Activated T-helper 2 cell treated with anti-CD3 and anti-CD28 coated beads, Interferon-gamma antibody, Interleukin-2, Interleukin-4, amounts not matched to agents 10 μg/mL and 5 μg/mL and 100 μg/mL, durations not matched to agents 14 hours and 24 hours and 36 hours (primary cell): Measurements from ENCODE around the gene MAPKAP1. TPM values are rescaled to one million over a fixed set of nuclear protein-coding genes. Genes with fewer than 3 reads are reported as not detected.
A peak's percentile ranks its signal among the peaks of the same experiment; 100 is the strongest.

ENCODE experiments used
- DNase-seq: peaks from one replicate; pipeline ENCODE4 v3.0.0; 2021; ENCODE audit warnings: low spot score
- H3K27ac Mint-ChIP-seq: one replicate; pipeline ENCODE4 v1.8.0; 2021; ENCODE audit warnings: mixed read lengths
- H3K27me3 Mint-ChIP-seq: one replicate; pipeline ENCODE4 v1.8.0; 2021; ENCODE audit warnings: low read depth, mixed read lengths
- H3K36me3 Mint-ChIP-seq: one replicate; pipeline ENCODE4 v1.8.0; 2021; ENCODE audit warnings: low read depth, mixed read lengths
- H3K4me1 Mint-ChIP-seq: one replicate; pipeline ENCODE4 v1.8.0; 2021; ENCODE audit warnings: low read depth, mixed read lengths
- H3K4me3 Mint-ChIP-seq: one replicate; pipeline ENCODE4 v1.8.0; 2021; ENCODE audit warnings: low read depth, mild to moderate bottlenecking, moderate library complexity, mixed read lengths
- H3K9me3 Mint-ChIP-seq: one replicate; pipeline ENCODE4 v1.8.0; 2021; ENCODE audit warnings: mixed read lengths
- intact Hi-C: fragments of 100-400 bp; cut with micrococcal nuclease; formaldehyde crosslinking; loops from one replicate; pipeline ENCODE4 v1.15.1; 2023
- total RNA-seq: library from RNA; stranded (reverse); gene quantifications from 2 replicates; pipeline ENCODE4 v1.2.3, GENCODE V29; 2022

Gene MAPKAP1
- total RNA-seq, 1 donor from 2014 or later: 83.8 TPM

- intact Hi-C loops: no loop called here
- H3K27me3 Mint-ChIP-seq: no peaks in the 10 kb centered on the region
- peak; percentile 13 for DNase-seq
- H3K4me1 Mint-ChIP-seq: peaks cover 17% of the 10 kb centered on the region
- peaks cover 4% of the 10 kb centered on the region for H3K36me3 Mint-ChIP-seq
- peak overlapping the region; percentile 66 for H3K27ac Mint-ChIP-seq
- no peaks in the 10 kb centered on the region for H3K9me3 Mint-ChIP-seq
- H3K4me3 Mint-ChIP-seq: no peak overlapping the region
Measured at GRCh38 chr9:125513668-125514413, 193.2 kb downstream of the MAPKAP1 start.

DNA sequence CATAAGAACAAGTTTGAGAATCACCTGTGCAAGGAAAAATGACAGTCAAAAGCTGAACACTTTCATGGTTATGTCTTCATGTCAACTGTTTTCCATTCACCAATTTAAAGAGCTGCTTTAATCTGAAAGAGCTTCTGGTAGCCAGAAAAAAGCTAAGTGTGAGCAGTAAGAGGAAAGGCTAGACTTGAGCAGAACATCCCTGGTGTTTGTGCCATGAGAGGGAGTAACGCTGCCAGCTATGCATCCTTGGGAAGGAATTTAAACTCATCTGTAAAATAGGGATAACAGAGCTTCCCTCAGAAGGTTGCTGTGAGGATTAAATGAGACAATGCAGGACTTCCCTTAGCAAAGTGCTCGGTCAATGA lies 193.7 kb downstream of the MAPKAP1 start:
- DNase-seq: no peak
- Mint-ChIP-seq H3K4me1 (peaks cover 17% of the 10 kb centered on the region), H3K27ac (no peak overlapping the region), H3K4me3 (no peak overlapping the region), H3K9me3 (no peaks in the 10 kb centered on the region), H3K27me3 (no peaks in the 10 kb centered on the region), H3K36me3 (peaks cover 4% of the 10 kb centered on the region)
- intact Hi-C loops: no loop called here

GRCh38 chr9:125511789-125512660 lies 195.0 kb downstream of the MAPKAP1 start:
- Mint-ChIP-seq H3K27me3 (no peaks in the 10 kb centered on the region), H3K36me3 (peaks cover 2% of the 10 kb centered on the region), H3K27ac (no peak overlapping the region), H3K4me3 (no peak overlapping the region), H3K9me3 (no peaks in the 10 kb centered on the region), H3K4me1 (peaks cover 17% of the 10 kb centered on the region)
- DNase-seq: no peak
- intact Hi-C loops: no loop called here

DNA sequence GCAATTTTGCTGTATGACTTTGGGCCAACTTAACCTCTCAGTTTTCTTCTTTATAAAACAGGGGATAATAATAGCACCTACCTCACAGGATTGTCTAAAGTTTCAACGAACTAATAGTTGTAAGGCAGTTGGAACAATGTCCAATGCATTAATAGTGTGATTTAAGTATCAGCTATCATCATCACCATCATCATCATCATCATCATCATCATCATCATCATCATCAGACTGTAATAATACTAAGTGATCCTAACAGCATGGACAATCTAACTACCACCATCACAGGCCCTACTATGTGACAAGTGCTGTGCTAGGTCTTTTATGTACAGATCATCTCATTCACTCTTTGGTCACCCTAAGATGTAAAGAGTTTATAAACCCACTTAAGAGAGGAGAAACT lies 196.0 kb downstream of the MAPKAP1 start:
- intact Hi-C loops: no loop called here
- no peak overlapping the region for H3K27ac Mint-ChIP-seq
- H3K4me3 Mint-ChIP-seq: no peak overlapping the region
- H3K9me3 Mint-ChIP-seq: no peaks in the 10 kb centered on the region
- H3K27me3 Mint-ChIP-seq: no peaks in the 10 kb centered on the region
- H3K4me1 Mint-ChIP-seq: peaks cover 16% of the 10 kb centered on the region
- DNase-seq: no peak
- no peaks in the 10 kb centered on the region for H3K36me3 Mint-ChIP-seq

DNA sequence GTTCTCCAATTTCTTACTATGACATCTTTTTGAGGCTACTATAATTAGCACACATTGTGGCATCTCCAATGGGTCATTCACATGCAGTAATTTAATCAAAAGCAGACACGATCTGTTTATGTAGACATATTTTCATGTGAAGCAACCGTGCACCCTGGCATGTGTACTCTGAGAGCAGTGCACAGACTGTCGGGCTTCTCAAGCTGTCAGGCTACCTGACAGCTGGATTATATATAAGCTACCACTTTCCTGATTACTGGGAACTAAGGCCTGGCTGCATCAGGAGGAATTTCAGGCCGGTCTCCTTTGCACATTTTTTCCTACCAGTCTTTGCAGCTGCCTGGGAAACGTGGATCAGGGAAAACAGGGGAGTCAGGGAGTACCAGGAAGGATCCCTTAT lies 197.5 kb downstream of the MAPKAP1 start:
- H3K4me1 Mint-ChIP-seq: peaks cover 18% of the 10 kb centered on the region
- no peak overlapping the region for H3K27ac Mint-ChIP-seq
- no peak overlapping the region for H3K4me3 Mint-ChIP-seq
- peaks cover 9% of the 10 kb centered on the region for H3K36me3 Mint-ChIP-seq
- no peaks in the 10 kb centered on the region for H3K9me3 Mint-ChIP-seq
- intact Hi-C loops: no loop called here
- DNase-seq: no peak
- H3K27me3 Mint-ChIP-seq: no peaks in the 10 kb centered on the region

DNA sequence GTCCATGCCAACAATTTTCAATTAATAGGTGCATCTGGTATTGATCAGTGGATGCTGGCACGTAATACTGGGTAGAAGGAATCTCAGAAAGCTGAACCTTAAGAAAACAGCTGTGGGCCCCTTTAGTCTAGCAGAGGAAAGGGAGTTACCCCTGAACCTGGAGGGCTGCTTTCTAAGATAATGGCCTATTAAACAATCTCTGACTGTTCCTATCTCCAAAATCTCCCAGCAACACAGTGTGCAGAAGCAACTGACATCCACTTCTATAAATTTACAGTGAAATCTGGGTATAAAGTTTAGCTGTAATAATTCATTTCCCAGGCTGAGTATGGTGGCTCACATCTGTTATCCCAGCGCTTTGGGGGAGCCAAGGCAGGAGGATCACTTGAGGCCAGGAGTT lies 198.8 kb downstream of the MAPKAP1 start:
- H3K4me1 Mint-ChIP-seq: peaks cover 5% of the 10 kb centered on the region
- peaks cover 9% of the 10 kb centered on the region for H3K36me3 Mint-ChIP-seq
- intact Hi-C loops: no loop called here
- H3K27me3 Mint-ChIP-seq: no peaks in the 10 kb centered on the region
- no peak overlapping the region for H3K4me3 Mint-ChIP-seq
- H3K9me3 Mint-ChIP-seq: no peaks in the 10 kb centered on the region
- no peak for DNase-seq
- H3K27ac Mint-ChIP-seq: no peak overlapping the region

DNA sequence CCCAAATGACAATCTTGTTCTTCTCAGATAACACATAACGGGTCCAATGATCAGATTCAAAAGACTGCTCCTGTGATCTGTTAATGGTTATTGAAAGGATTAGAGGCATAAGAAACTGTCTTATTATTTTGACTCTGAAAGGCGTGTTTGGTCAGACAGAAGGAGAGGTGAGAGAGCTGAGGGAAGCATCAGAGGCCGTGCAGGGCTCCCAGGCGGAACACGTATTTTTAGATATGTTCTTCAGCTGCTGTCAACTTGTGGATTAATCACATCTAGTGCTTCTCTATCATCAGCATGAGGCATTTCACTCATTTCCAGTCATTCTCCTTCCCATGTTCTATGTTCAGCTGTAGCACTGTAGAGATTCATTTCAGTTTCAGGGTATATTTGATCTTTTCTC lies 199.8 kb downstream of the MAPKAP1 start:
- Mint-ChIP-seq H3K36me3 (peaks cover 9% of the 10 kb centered on the region), H3K4me3 (no peak overlapping the region), H3K9me3 (no peaks in the 10 kb centered on the region), H3K4me1 (peaks cover 4% of the 10 kb centered on the region), H3K27me3 (no peaks in the 10 kb centered on the region), H3K27ac (no peak overlapping the region)
- no peak for DNase-seq
- intact Hi-C loops: no loop called here

GRCh38 chr9:125505988-125506438 lies 201.0 kb downstream of the MAPKAP1 start:
- Mint-ChIP-seq H3K36me3 (peaks cover 9% of the 10 kb centered on the region), H3K4me3 (no peak overlapping the region), H3K27ac (no peak overlapping the region), H3K27me3 (no peaks in the 10 kb centered on the region), H3K9me3 (no peaks in the 10 kb centered on the region), H3K4me1 (peaks cover 4% of the 10 kb centered on the region)
- intact Hi-C loops: no loop called here
- DNase-seq: no peak

DNA sequence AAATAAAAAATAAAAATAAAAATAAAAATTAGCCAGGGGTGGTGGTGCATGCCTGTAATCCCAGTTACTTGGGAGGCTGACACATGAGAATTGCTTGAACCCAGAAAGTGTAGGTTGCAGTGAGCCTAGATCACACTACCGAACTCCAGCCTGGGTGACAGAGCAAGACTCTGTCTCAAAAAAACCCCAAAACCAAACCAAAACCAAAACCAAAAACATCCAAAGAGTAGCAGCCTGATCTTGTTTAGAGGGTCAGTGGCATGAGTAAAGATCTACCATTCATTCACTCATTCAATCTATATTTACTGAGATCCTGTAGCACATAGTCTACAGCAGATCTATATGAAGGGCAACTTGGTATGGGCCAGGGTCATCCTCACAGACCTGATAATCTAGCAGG lies 202.4 kb downstream of the MAPKAP1 start:
- Mint-ChIP-seq H3K27ac (no peak overlapping the region), H3K36me3 (peaks cover 9% of the 10 kb centered on the region), H3K9me3 (no peaks in the 10 kb centered on the region), H3K27me3 (no peaks in the 10 kb centered on the region), H3K4me3 (no peak overlapping the region), H3K4me1 (peaks cover 4% of the 10 kb centered on the region)
- intact Hi-C loops: no loop called here
- DNase-seq: no peak

DNA sequence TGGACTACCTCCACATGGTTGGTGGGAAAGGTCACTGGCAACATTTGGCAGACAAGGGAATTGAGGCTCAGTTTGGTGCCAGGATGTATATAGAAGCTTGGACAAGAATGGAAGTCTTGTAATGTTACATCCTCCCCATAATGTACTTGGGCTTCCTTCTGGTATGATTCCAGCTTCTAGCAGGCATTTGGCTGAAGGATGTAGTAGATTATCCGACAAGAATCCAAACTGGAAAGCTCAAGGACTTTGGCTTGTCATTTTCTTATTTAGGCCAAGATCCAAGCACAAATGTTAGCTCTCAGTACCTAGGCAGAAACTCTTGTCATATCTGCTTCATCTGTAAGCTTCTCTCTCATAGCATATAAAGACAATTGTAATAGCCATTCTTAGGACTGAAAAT lies 209.1 kb downstream of the MAPKAP1 start:
- H3K36me3 Mint-ChIP-seq: no peaks in the 10 kb centered on the region
- H3K9me3 Mint-ChIP-seq: no peaks in the 10 kb centered on the region
- H3K27me3 Mint-ChIP-seq: no peaks in the 10 kb centered on the region
- no peak for DNase-seq
- no peaks in the 10 kb centered on the region for H3K4me1 Mint-ChIP-seq
- H3K4me3 Mint-ChIP-seq: no peak overlapping the region
- no peak overlapping the region for H3K27ac Mint-ChIP-seq
- intact Hi-C loops: no loop called here

DNA sequence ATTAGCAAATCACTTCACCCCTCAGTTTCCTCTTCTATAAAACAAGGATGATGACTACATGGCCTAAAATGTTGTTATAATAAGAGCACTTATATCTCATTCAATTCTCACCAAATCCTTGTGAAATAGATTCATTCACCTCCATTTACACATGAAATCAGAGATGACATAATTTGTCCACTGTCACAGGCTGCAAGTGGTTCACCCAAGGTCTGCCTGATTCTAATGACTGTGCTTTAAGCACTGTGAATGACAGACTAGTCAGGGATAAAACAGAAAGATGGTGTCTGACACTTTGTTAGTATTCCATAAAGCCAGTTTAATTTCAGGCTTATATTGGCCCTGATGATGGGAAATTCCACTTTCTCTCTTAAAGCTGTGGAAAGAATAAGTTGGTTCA lies 209.5 kb downstream of the MAPKAP1 start:
- no peak overlapping the region for H3K4me3 Mint-ChIP-seq
- H3K27me3 Mint-ChIP-seq: no peaks in the 10 kb centered on the region
- intact Hi-C loops: no loop called here
- no peaks in the 10 kb centered on the region for H3K36me3 Mint-ChIP-seq
- H3K9me3 Mint-ChIP-seq: no peaks in the 10 kb centered on the region
- no peaks in the 10 kb centered on the region for H3K4me1 Mint-ChIP-seq
- no peak for DNase-seq
- no peak overlapping the region for H3K27ac Mint-ChIP-seq

DNA sequence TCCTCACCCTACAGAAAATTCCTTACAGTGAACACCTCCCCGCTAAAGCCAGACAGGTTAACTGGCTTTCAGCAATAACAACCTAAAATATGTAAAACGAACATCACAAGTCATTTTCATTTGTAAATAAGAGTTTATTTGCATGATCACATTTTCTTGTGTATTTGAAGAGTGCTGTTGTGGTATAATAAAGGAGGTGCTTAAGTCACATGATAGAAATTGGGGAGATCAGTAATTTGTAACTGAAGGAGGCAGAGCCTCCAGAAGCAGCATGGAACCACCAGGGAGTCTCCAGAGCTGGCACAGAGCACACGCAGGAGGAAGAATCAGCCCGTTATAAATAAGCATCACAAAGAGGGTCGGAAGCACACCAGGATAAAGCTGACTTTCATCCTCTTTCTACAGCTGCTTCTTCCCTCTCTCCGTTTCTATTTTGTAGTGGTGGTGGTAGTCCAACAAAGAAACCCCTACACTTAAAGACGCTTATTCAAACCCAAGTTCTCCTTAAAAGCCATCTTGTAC lies 210.6 kb downstream of the MAPKAP1 start:
- no peaks in the 10 kb centered on the region for H3K9me3 Mint-ChIP-seq
- no peak overlapping the region for H3K27ac Mint-ChIP-seq
- DNase-seq: no peak

More for the DNA sequence above, 210.6 kb downstream of the MAPKAP1 start:
- H3K4me1 Mint-ChIP-seq: no peaks in the 10 kb centered on the region
- intact Hi-C loops: no loop called here
- no peaks in the 10 kb centered on the region for H3K27me3 Mint-ChIP-seq
- no peak overlapping the region for H3K4me3 Mint-ChIP-seq
- no peaks in the 10 kb centered on the region for H3K36me3 Mint-ChIP-seq
